Endodermal cell (in vitro differentiated cells): ENCODE measurements around the gene UNC80. TPM values are rescaled to one million over a fixed set of nuclear protein-coding genes. Genes with fewer than 3 reads are reported as not detected.

Experiments used
- DNase-seq: peaks from one replicate; pipeline ENCODE4 v3.0.0-alpha.2; 2017
- H3K27ac ChIP-seq: 2 replicates; pipeline ENCODE4 v1.5.1; 2013; ENCODE audit warnings: mild to moderate bottlenecking, low read depth, low read length, moderate library complexity
- H3K27me3 ChIP-seq: 2 replicates; pipeline ENCODE4 v1.6.1; 2013; ENCODE audit warnings: mild to moderate bottlenecking, low read length, moderate library complexity; ENCODE audit not compliant: insufficient read depth, control insufficient read depth, poor library complexity, severe bottlenecking
- H3K36me3 ChIP-seq: 2 replicates; pipeline ENCODE4 v1.7.0; 2013; ENCODE audit warnings: mild to moderate bottlenecking, low read length, moderate library complexity; ENCODE audit not compliant: control insufficient read depth, insufficient read depth
- H3K4me1 ChIP-seq: one replicate; pipeline ENCODE4 v1.7.0; 2013; ENCODE audit warnings: low read length; ENCODE audit not compliant: control insufficient read depth, insufficient read depth
- H3K4me3 ChIP-seq: 2 replicates; pipeline ENCODE4 v1.5.1; 2013; ENCODE audit warnings: mild to moderate bottlenecking, low read length, moderate library complexity
- H3K9ac ChIP-seq: 2 replicates; pipeline ENCODE4 v1.6.1; 2013; ENCODE audit warnings: mild to moderate bottlenecking, low read length, moderate library complexity; ENCODE audit not compliant: poor library complexity, severe bottlenecking; ENCODE audit errors: extremely low read depth
- H3K9me3 ChIP-seq: 2 replicates; pipeline ENCODE4 v1.6.1; 2013; ENCODE audit warnings: mild to moderate bottlenecking, low read length, moderate library complexity; ENCODE audit not compliant: control insufficient read depth
- H3K27ac Mint-ChIP-seq: 2 replicates; pipeline ENCODE4 v1.8.0; 2020; ENCODE audit warnings: mixed read lengths
- H3K27me3 Mint-ChIP-seq: 2 replicates; pipeline ENCODE4 v1.8.0; 2021; ENCODE audit warnings: mild to moderate bottlenecking, mixed read lengths; ENCODE audit not compliant: insufficient read depth
- H3K36me3 Mint-ChIP-seq: 2 replicates; pipeline ENCODE4 v1.8.0; 2020; ENCODE audit warnings: low read depth, mixed read lengths
- H3K4me1 Mint-ChIP-seq: 2 replicates; pipeline ENCODE4 v1.8.0; 2020; ENCODE audit warnings: mixed read lengths
- H3K4me3 Mint-ChIP-seq: 2 replicates; pipeline ENCODE4 v1.8.0; 2020; ENCODE audit warnings: mild to moderate bottlenecking, moderate library complexity, mixed read lengths
- H3K9me3 Mint-ChIP-seq: 2 replicates; pipeline ENCODE4 v1.8.0; 2020; ENCODE audit warnings: mild to moderate bottlenecking, mixed read lengths
- CTCF ChIP-seq: fragments of 200-600 bp; sonication (generic); conservative IDR thresholded peaks from 2 replicates; pipeline ENCODE4 v1.5.0; 2021; ENCODE audit warnings: antibody characterized with exemption, mild to moderate bottlenecking
- WGBS, 2 experiments: methylation state at CpG; one replicate each; pipeline versions ENCODE4 v1.1.5 to v1.1.7; 2013; ENCODE audit warnings: missing lambda C conversion rate in 2 of 2, mixed read lengths in 1 of 2; ENCODE audit not compliant: insufficient coverage in 1 of 2, insufficient read length in 1 of 2; 5-methylcytosine and 5-hydroxymethylcytosine counted together
- total RNA-seq, 2 donors: library from RNA; stranded (reverse); fragmentation: NEBNext Ultra II Directional in 1 of 2; extraction: Animal tissue kit (Norgen Biotek cat#: 25700) in 1 of 2; gene quantifications; 2 replicates in 1 of 2; 3 replicates in 1 of 2; pipeline ENCODE4 v1.2.1, GENCODE V29; 2021

The UNC80 gene
- total RNA-seq, 2 donors from 2014 or later = 0.15 to 0.55 TPM

GRCh38 chr2:209727077-209727476 is 44.6 kb upstream of the UNC80 start:
- no peak overlapping the region for H3K4me3 Mint-ChIP-seq
- Histone ChIP-seq H3K9me3 (no peaks in the 10 kb centered on the region), H3K27me3 (no peaks in the 10 kb centered on the region), H3K36me3 (no peaks in the 10 kb centered on the region), H3K27ac (no peak overlapping the region), H3K4me3 (no peak overlapping the region), H3K4me1 (no peaks in the 10 kb centered on the region), H3K9ac (no peak overlapping the region)
- no peaks in the 10 kb centered on the region for H3K36me3 Mint-ChIP-seq
- no peak overlapping the region for H3K27ac Mint-ChIP-seq
- H3K4me1 Mint-ChIP-seq = no peaks in the 10 kb centered on the region
- H3K27me3 Mint-ChIP-seq = no peaks in the 10 kb centered on the region
- TF ChIP-seq CTCF = no peak
- DNase-seq = no peak
- no peaks in the 10 kb centered on the region for H3K9me3 Mint-ChIP-seq
- WGBS, 2 experiments = 90 to 92% methylated on average over 1 to 2 of the region's 2 CpGs

DNA sequence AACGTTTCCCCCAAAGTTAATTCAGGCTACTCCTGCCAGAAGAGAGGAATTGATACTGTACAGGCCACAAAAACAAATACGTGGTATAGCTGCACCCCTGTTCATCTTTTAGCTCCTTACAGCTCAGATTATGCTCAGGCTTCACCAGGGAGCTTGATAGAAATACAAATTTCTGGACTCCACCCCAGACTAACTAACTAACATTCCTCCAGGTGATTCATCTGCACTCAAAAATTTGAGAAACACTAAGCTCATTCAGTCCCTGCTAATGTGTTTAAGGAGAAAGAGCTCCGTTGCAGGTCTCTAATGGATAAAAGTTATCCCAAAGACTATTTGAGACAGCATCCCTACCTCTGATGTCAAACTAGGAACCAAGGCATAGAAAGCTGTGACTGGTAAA is 36.8 kb upstream of the UNC80 start:
- H3K27me3 Mint-ChIP-seq = peaks cover 10% of the 10 kb centered on the region
- Histone ChIP-seq H3K27ac (no peak overlapping the region), H3K36me3 (no peaks in the 10 kb centered on the region), H3K4me1 (no peaks in the 10 kb centered on the region), H3K9ac (no peak overlapping the region), H3K4me3 (no peak overlapping the region), H3K9me3 (no peaks in the 10 kb centered on the region), H3K27me3 (no peaks in the 10 kb centered on the region)
- H3K4me3 Mint-ChIP-seq = no peak overlapping the region
- TF ChIP-seq CTCF = no peak
- no peak overlapping the region for H3K27ac Mint-ChIP-seq
- H3K36me3 Mint-ChIP-seq = no peaks in the 10 kb centered on the region
- 89 to 92% methylated on average over 2 to 3 of the region's 3 CpGs for WGBS, 2 experiments
- H3K4me1 Mint-ChIP-seq = peaks cover 1% of the 10 kb centered on the region
- no peaks in the 10 kb centered on the region for H3K9me3 Mint-ChIP-seq
- DNase-seq = no peak

GRCh38 chr2:209741953-209742352 is 29.7 kb upstream of the UNC80 start:
- no peak overlapping the region for H3K4me3 ChIP-seq
- WGBS, 2 experiments = no CpG with 5 or more reads among the region's 1 CpG
- no peak for TF ChIP-seq CTCF

More at GRCh38 chr2:209741953-209742352, 29.7 kb upstream of the UNC80 start:
- no peak for DNase-seq
- H3K27ac ChIP-seq = no peak overlapping the region
- peaks cover 3% of the 10 kb centered on the region for H3K9me3 Mint-ChIP-seq
- no peaks in the 10 kb centered on the region for H3K27me3 ChIP-seq
- peaks cover 1% of the 10 kb centered on the region for H3K4me1 Mint-ChIP-seq
- H3K9me3 ChIP-seq = no peaks in the 10 kb centered on the region
- no peak overlapping the region for H3K9ac ChIP-seq
- no peaks in the 10 kb centered on the region for H3K36me3 ChIP-seq
- no peak overlapping the region for H3K27ac Mint-ChIP-seq
- no peak overlapping the region for H3K4me3 Mint-ChIP-seq
- H3K27me3 Mint-ChIP-seq = peaks cover 22% of the 10 kb centered on the region
- no peaks in the 10 kb centered on the region for H3K36me3 Mint-ChIP-seq
- H3K4me1 ChIP-seq = no peaks in the 10 kb centered on the region
